Small intestine (tissue), 7 donors: ENCODE results near the gene USP36. TPM values are rescaled to one million over a fixed set of nuclear protein-coding genes. Genes with fewer than 3 reads are reported as not detected.

Experiments
- DNase-seq, 2 donors: peaks; one replicate each; pipeline versions ENCODE4 v3.0.0 to v3.0.0-alpha.2; 2013
- FAIRE-seq: peaks from 2 replicates; lab custom pipeline; 2012; peaks lifted over from hg19 to GRCh38; lab: Jason Lieb, UNC
- H3K27ac ChIP-seq, 3 donors: one replicate each; pipeline ENCODE4 v1.5.1; 2013; ENCODE audit warnings: low read length in 2 of 3, mild to moderate bottlenecking in 2 of 3, control low read depth in 1 of 3, inconsistent platforms in 1 of 3, low read depth in 1 of 3, moderate library complexity in 1 of 3
- H3K27me3 ChIP-seq, 3 donors: one replicate each; pipeline ENCODE4 v1.6.1; 2013; ENCODE audit warnings: low read length in 3 of 3, inconsistent platforms in 1 of 3; ENCODE audit not compliant: control insufficient read depth in 3 of 3, insufficient read depth in 3 of 3
- H3K36me3 ChIP-seq, 3 donors: one replicate each; pipeline ENCODE4 v1.6.1; 2013; ENCODE audit warnings: low read length in 3 of 3, inconsistent platforms in 1 of 3, low read depth in 1 of 3, mild to moderate bottlenecking in 1 of 3, moderate library complexity in 1 of 3; ENCODE audit not compliant: control insufficient read depth in 3 of 3, insufficient read depth in 2 of 3
- H3K4me1 ChIP-seq, 3 donors: one replicate each; pipeline ENCODE4 v1.6.1; 2013; ENCODE audit warnings: low read length in 2 of 3, inconsistent platforms in 1 of 3, low read depth in 1 of 3, mild to moderate bottlenecking in 1 of 3, moderate library complexity in 1 of 3; ENCODE audit not compliant: control insufficient read depth in 3 of 3, insufficient read depth in 2 of 3
- H3K4me3 ChIP-seq, 3 donors: one replicate each; pipeline ENCODE4 v1.5.1; 2013; ENCODE audit warnings: low read length in 3 of 3, control low read depth in 1 of 3, inconsistent platforms in 1 of 3, low read depth in 1 of 3, mild to moderate bottlenecking in 1 of 3, moderate library complexity in 1 of 3
- H3K9me3 ChIP-seq, 2 donors: one replicate each; pipeline ENCODE4 v1.6.1; 2013; ENCODE audit warnings: low read depth in 1 of 2, low read length in 1 of 2; ENCODE audit not compliant: control insufficient read depth in 2 of 2, insufficient read depth in 1 of 2
- WGBS, 3 donors: extraction: QIAGEN DNeasy Blood & Tissue Kit; methylation state at CpG; one replicate each; pipeline ENCODE4 v1.1.7; 2013; 5-methylcytosine and 5-hydroxymethylcytosine counted together
- polyA plus RNA-seq, 4 donors: library from polyadenylated mRNA; stranded (reverse) in 3 of 4; unstranded in 1 of 4; fragments of 200-250 nt in 3 of 4; fragments of 120-200 nt in 1 of 4; gene quantifications; one replicate each; pipeline versions ENCODE4 v1.2.1 to v1.2.3, GENCODE V29; 2013
- donor health status: healthy with polysubstance abuse.
- donor health status: control.
- donor health status: control.
- donor health status: Bipolar disorder and iron deficiency.
- donor health status: healthy.

USP36 gene
- polyA plus RNA-seq, 4 donors: 8.1 to 47.0 (median 19.1) TPM

- no peak overlapping the region for H3K4me3 ChIP-seq
- H3K4me1 ChIP-seq: peaks cover 0 to 9% (median 0%) of the 10 kb centered on the region in 3 donors
- no peaks in the 10 kb centered on the region for H3K27me3 ChIP-seq
- no peaks in the 10 kb centered on the region for H3K9me3 ChIP-seq
- peaks cover 0 to 28% (median 0%) of the 10 kb centered on the region in 3 donors for H3K36me3 ChIP-seq
- no peak for FAIRE-seq
- 31 to 57% (median 46%) methylated on average over 11 of the region's 11 CpGs for WGBS, 3 donors
- peak; percentile 62 to 69 for DNase-seq
- H3K27ac ChIP-seq: no peak overlapping the region
These were observed 13.3 kb upstream of the USP36 start for GRCh38 chr17:78853926-78854394.

GRCh38 chr17:78852709-78853121, 12.1 kb upstream of the USP36 start:
- 70 to 82% (median 78%) methylated on average over 16 of the region's 16 CpGs for WGBS, 3 donors
- Histone ChIP-seq H3K27ac (no peak overlapping the region), H3K4me3 (no peak overlapping the region), H3K36me3 (peaks cover 0 to 28% (median 0%) of the 10 kb centered on the region in 3 donors), H3K9me3 (no peaks in the 10 kb centered on the region), H3K27me3 (no peaks in the 10 kb centered on the region), H3K4me1 (peaks cover 0 to 9% (median 0%) of the 10 kb centered on the region in 3 donors)
- FAIRE-seq: no peak
- DNase-seq: no peak

GRCh38 chr17:78849026-78849425, 8.4 kb upstream of the USP36 start:
- Histone ChIP-seq H3K9me3 (no peaks in the 10 kb centered on the region), H3K4me3 (no peak overlapping the region), H3K36me3 (no peaks in the 10 kb centered on the region), H3K27ac (no peak overlapping the region), H3K4me1 (peaks cover 0 to 4% (median 0%) of the 10 kb centered on the region in 3 donors), H3K27me3 (no peaks in the 10 kb centered on the region)
- WGBS, 3 donors: 93 to 97% (median 94%) methylated on average over 5 of the region's 5 CpGs
- DNase-seq (no peak), FAIRE-seq (no peak)

GRCh38 chr17:78847052-78847451, 6.4 kb upstream of the USP36 start:
- H3K36me3 ChIP-seq: no peaks in the 10 kb centered on the region

GRCh38 chr17:78844301-78845005, 3.8 kb upstream of the USP36 start:
- Histone ChIP-seq H3K4me3 (no peak overlapping the region), H3K4me1 (peaks cover 0 to 12% (median 0%) of the 10 kb centered on the region in 3 donors), H3K36me3 (no peaks in the 10 kb centered on the region), H3K27me3 (no peaks in the 10 kb centered on the region), H3K9me3 (no peaks in the 10 kb centered on the region), H3K27ac (no peak overlapping the region)
- 76 to 88% (median 80%) methylated on average over 9 of the region's 9 CpGs for WGBS, 3 donors
- FAIRE-seq: no peak
- DNase-seq: no peak

More at GRCh38 chr17:78847052-78847451, 6.4 kb upstream of the USP36 start:
- Histone ChIP-seq H3K27me3 (no peaks in the 10 kb centered on the region), H3K4me1 (peaks cover 0 to 5% (median 0%) of the 10 kb centered on the region in 3 donors), H3K4me3 (no peak overlapping the region), H3K9me3 (no peaks in the 10 kb centered on the region), H3K27ac (no peak overlapping the region)
- peak; percentile 10 for FAIRE-seq
- no peak for DNase-seq
- 94 to 100% (median 97%) methylated on average over 3 of the region's 3 CpGs for WGBS, 3 donors

- Histone ChIP-seq H3K4me1 (peaks cover 0 to 24% (median 4%) of the 10 kb centered on the region in 3 donors), H3K27me3 (no peaks in the 10 kb centered on the region), H3K9me3 (no peaks in the 10 kb centered on the region), H3K27ac (no peak overlapping the region), H3K36me3 (peaks cover 0 to 4% (median 0%) of the 10 kb centered on the region in 3 donors), H3K4me3 (no peak overlapping the region)
- WGBS, 3 donors: 62 to 66% (median 66%) methylated on average over 10 of the region's 10 CpGs
- peak; percentile 31 to 54 for DNase-seq
- FAIRE-seq: no peak
These were observed 2.4 kb upstream of the USP36 start for GRCh38 chr17:78842881-78843565.

- Histone ChIP-seq H3K36me3 (peaks cover 10 to 27% (median 12%) of the 10 kb centered on the region in 3 donors), H3K27me3 (no peaks in the 10 kb centered on the region), H3K27ac (peak overlapping the region; percentile 81 to 97 (median 96)), H3K4me3 (peak overlapping the region; percentile 51 to 75 (median 73)), H3K4me1 (peaks cover 0 to 24% (median 4%) of the 10 kb centered on the region in 3 donors), H3K9me3 (no peaks in the 10 kb centered on the region)
- DNase-seq (no peak), FAIRE-seq (no peak)
- WGBS, 3 donors: 0 to 2% (median 1%) methylated on average over 18 to 35 of the region's 35 CpGs
These were observed 159 bp downstream of the USP36 start for GRCh38 chr17:78840530-78840779.

- H3K4me3 ChIP-seq: peak overlapping the region; percentile 51 to 75 (median 73)
- 1% methylated on average over 54 to 73 of the region's 73 CpGs for WGBS, 3 donors
- DNase-seq (peak; percentile 48 to 79), FAIRE-seq (no peak)
- H3K9me3 ChIP-seq: no peaks in the 10 kb centered on the region
- no peaks in the 10 kb centered on the region for H3K27me3 ChIP-seq
- H3K27ac ChIP-seq: peak overlapping the region; percentile 81 to 97 (median 96)
- peaks cover 0 to 24% (median 4%) of the 10 kb centered on the region in 3 donors for H3K4me1 ChIP-seq
- H3K36me3 ChIP-seq: peaks cover 15 to 32% (median 16%) of the 10 kb centered on the region in 3 donors
These were observed 668 bp downstream of the USP36 start for GRCh38 chr17:78839762-78840529.
